ENCODE measurements around the gene PPP2R2B. TPM values are rescaled to one million over a fixed set of nuclear protein-coding genes. Genes with fewer than 3 reads are reported as not detected.

The PPP2R2B gene
- total RNA-seq, 2 donors from 2014 or later: 0.46 to 1.8 TPM

DNA sequence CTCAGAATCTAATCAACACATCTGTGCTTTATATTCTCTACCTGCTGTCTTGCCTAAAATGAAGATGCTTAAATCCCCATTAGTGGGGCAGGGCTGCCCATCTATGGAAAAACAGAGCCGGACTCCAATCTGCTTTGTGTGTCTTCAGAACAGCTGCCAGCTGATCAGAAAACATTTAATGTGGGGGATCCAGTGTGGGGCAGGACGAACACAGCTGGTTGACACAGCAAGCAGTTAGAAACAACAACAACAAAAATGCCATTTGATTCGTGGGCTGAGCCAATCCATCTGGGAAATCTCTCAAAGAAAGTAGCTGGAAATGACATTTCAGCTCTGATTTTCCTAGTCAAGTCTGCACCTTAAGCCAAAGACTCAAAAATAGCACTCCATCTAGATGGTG, 99.8 kb downstream of the PPP2R2B start:
- no peak for ATAC-seq
- no peak overlapping the region for H3K27ac Mint-ChIP-seq
- no peaks in the 10 kb centered on the region for H3K9me3 Mint-ChIP-seq
- H3K36me3 Mint-ChIP-seq: no peaks in the 10 kb centered on the region
- DNase-seq (ENCODE audit: low spot score in 2 of 2): no peak

- no peaks in the 10 kb centered on the region for H3K36me3 Mint-ChIP-seq
- no peak for DNase-seq (ENCODE audit: low spot score in 2 of 2)
- H3K9me3 Mint-ChIP-seq: no peaks in the 10 kb centered on the region
- no peak for ATAC-seq
- no peak overlapping the region for H3K27ac Mint-ChIP-seq
Observed at GRCh38 chr5:146778261-146778660, 100.3 kb downstream of the PPP2R2B start.

DNA sequence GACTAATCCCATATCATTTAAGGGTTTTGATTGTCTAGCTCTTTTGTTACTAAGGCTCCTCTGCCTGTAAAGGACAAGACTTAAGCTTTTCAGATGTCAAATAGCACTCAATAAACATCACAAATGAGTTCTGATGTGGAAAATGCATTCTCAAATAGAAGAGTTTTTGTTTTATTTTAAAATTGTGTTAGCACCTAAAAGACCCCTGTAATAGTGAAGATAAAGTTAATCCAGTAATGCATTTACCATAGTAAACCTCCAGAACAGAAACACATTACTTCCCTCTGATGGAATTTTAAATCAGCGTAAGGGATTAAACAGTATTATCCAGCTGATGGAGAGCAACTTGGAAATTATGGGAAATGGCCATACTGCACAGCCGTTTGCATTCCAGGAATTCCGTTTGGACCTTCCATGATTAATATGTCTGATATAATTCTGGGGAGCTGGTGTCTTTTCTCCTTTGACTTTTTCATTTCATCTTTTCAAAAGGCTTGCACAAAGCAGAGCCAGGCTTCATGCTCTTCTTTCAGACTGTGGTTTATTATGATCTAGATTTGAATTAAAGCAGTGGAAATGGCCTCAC, 105.6 kb downstream of the PPP2R2B start:
- ATAC-seq: no peak
- Mint-ChIP-seq H3K27ac (no peak overlapping the region), H3K36me3 (no peaks in the 10 kb centered on the region)

GRCh38 chr5:146770980-146771379, 107.6 kb downstream of the PPP2R2B start:
- DNase-seq (ENCODE audit: low spot score in 2 of 2) (no peak), ATAC-seq (no peak)
- H3K9me3 Mint-ChIP-seq: no peaks in the 10 kb centered on the region
- H3K27ac Mint-ChIP-seq: no peak overlapping the region
- no peaks in the 10 kb centered on the region for H3K36me3 Mint-ChIP-seq

More for the DNA sequence above, 105.6 kb downstream of the PPP2R2B start:
- H3K9me3 Mint-ChIP-seq: no peaks in the 10 kb centered on the region
- DNase-seq (ENCODE audit: low spot score in 2 of 2): no peak

DNA sequence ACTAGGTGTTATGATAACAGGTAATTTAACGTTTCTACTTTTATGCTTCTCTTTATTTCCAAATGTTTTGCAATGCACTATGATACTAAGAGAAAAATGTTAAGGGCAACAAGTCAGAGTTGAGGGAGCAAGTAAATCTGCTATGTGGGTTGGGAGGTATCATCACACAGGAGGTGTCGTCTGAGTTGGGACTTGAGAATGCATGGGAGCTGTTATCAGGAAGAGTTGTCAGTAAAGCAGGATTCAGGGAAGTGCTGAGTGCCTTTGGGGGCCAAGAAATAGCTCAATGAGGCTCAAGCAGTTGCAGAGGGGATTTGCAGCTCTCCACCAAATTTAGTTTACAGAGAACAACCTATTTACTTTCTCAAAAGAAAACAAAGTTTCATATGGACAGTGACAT, 108.0 kb downstream of the PPP2R2B start:
- H3K27ac Mint-ChIP-seq: no peak overlapping the region
- no peaks in the 10 kb centered on the region for H3K36me3 Mint-ChIP-seq
- no peaks in the 10 kb centered on the region for H3K9me3 Mint-ChIP-seq
- ATAC-seq: no peak
- no peak for DNase-seq (ENCODE audit: low spot score in 2 of 2)

DNA sequence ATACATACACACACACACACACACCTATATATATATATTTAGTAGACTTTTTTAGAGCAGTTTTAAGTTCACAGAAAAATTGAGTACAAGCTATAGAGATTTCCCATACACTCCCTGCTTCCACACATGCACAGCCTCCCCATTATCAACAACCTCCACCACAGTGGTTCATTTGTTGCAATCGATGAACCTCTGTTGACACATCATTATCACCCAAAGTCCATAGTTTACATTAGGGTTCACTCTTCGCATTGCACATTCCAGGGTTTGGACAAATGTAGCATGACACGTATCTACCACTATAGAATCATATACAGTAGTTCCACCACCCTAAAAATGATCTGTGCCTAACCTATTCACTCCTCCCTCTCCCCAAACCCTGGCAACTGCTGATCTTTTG, 111.0 kb downstream of the PPP2R2B start:
- ATAC-seq: no peak

GRCh38 chr5:146766013-146766412, 112.5 kb downstream of the PPP2R2B start:
- no peak overlapping the region for H3K27ac Mint-ChIP-seq
- no peaks in the 10 kb centered on the region for H3K36me3 Mint-ChIP-seq

More for the DNA sequence above, 111.0 kb downstream of the PPP2R2B start:
- H3K36me3 Mint-ChIP-seq: no peaks in the 10 kb centered on the region
- no peak overlapping the region for H3K27ac Mint-ChIP-seq
- no peaks in the 10 kb centered on the region for H3K9me3 Mint-ChIP-seq
- no peak for DNase-seq (ENCODE audit: low spot score in 2 of 2)

DNA sequence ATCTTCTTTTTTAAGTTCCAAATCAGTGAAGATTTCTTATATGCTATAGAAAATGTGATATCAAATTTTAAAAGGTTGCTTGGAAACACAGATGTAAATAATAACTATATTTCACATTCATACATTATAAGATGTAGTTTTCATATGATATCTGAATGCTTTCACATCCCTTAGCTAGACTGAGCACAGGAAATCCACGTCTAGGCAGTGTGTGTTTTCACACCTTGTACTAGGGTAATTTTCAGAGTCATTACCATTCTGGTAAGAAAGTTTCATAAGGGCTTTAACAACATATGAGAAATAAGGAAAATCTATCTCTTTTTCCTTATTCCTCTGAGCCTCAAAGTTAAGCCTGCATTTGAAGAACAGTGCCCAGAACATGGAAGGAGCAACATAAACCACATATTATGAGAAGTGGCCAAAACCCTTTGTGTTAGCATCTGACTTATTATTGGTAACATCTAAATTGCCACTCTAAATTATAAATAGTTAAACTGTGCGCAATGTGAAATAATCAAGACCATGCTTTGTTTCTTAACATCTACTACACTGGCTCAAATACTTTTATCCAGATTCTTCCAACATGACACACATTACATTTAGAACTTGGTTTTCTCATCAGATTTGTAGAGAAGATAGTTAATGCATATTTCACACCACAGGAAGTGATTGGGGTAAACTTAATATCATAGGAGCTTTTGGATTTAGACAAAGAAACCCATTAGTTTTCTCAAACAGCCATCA, 113.3 kb downstream of the PPP2R2B start:
- Mint-ChIP-seq H3K36me3 (no peaks in the 10 kb centered on the region), H3K27ac (no peak overlapping the region), H3K9me3 (peaks cover 0 to 4% of the 10 kb centered on the region in 2 donors)
- DNase-seq (ENCODE audit: low spot score in 2 of 2): no peak
- peak in 1 of 2 donors; percentile 92 for ATAC-seq

More at GRCh38 chr5:146766013-146766412, 112.5 kb downstream of the PPP2R2B start:
- H3K9me3 Mint-ChIP-seq: no peaks in the 10 kb centered on the region
- ATAC-seq: no peak
- no peak for DNase-seq (ENCODE audit: low spot score in 2 of 2)

DNA sequence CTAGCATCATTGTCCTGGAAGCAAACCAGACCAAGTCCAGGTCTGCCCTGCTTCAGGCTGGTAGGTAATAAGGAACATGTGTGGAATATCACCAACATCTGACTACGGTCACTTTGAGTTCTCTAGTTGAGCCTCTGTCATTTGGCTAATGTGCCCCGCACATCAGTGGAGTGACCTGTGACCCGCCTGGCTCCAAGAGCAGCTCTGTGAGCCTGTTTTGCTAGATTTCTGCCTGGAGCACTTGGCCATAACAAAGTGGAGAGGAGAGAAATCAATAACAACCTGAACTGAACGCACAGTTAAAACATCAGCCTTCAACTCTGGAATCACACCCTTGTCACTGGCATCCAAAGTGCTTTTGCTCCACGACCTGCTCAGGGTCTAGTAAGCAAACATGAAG, 115.7 kb downstream of the PPP2R2B start:
- no peak for DNase-seq (ENCODE audit: low spot score in 2 of 2)
- Mint-ChIP-seq H3K27ac (no peak overlapping the region), H3K36me3 (no peaks in the 10 kb centered on the region), H3K9me3 (peaks cover 0 to 5% of the 10 kb centered on the region in 2 donors)
- ATAC-seq: no peak

- DNase-seq (ENCODE audit: low spot score in 2 of 2) (no peak), ATAC-seq (no peak)
- Mint-ChIP-seq H3K9me3 (peaks cover 0 to 8% of the 10 kb centered on the region in 2 donors), H3K27ac (no peak overlapping the region), H3K36me3 (no peaks in the 10 kb centered on the region)
Observed at GRCh38 chr5:146761811-146762210, 116.7 kb downstream of the PPP2R2B start.

DNA sequence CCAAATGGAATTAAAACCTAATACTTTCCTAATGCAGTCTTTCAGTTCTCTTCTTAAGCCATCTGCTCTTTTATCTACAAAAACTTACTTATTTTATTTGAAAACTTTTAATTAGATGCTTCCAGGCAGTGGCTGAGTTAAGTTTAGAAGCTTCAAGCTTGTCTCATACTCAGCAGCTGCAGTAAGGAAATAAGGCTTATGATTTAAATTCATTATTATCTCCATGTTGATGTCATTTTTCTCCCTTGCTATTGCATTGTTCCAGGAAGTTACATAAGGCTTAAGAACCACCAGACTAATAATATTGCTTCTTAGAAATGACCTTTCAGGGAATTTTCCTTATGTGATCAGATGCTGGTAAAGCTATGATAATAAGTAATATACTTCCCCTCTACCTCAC, 119.6 kb downstream of the PPP2R2B start:
- no peak for DNase-seq (ENCODE audit: low spot score in 2 of 2)
- Mint-ChIP-seq H3K27ac (no peak overlapping the region), H3K9me3 (peaks cover 0 to 15% of the 10 kb centered on the region in 2 donors), H3K36me3 (no peaks in the 10 kb centered on the region)
- ATAC-seq: no peak

- ATAC-seq: no peak
- H3K27ac Mint-ChIP-seq: no peak overlapping the region
- H3K9me3 Mint-ChIP-seq: peaks cover 3 to 20% of the 10 kb centered on the region in 2 donors
Observed at GRCh38 chr5:146758076-146758475, 120.5 kb downstream of the PPP2R2B start.

GRCh38 chr5:146756546-146756945, 122.0 kb downstream of the PPP2R2B start:
- Mint-ChIP-seq H3K9me3 (peaks cover 3 to 21% of the 10 kb centered on the region in 2 donors), H3K36me3 (peaks cover 0 to 1% of the 10 kb centered on the region in 2 donors), H3K27ac (no peak overlapping the region)
- ATAC-seq (no peak), DNase-seq (ENCODE audit: low spot score in 2 of 2) (no peak)

More at GRCh38 chr5:146758076-146758475, 120.5 kb downstream of the PPP2R2B start:
- no peaks in the 10 kb centered on the region for H3K36me3 Mint-ChIP-seq
- DNase-seq (ENCODE audit: low spot score in 2 of 2): no peak

DNA sequence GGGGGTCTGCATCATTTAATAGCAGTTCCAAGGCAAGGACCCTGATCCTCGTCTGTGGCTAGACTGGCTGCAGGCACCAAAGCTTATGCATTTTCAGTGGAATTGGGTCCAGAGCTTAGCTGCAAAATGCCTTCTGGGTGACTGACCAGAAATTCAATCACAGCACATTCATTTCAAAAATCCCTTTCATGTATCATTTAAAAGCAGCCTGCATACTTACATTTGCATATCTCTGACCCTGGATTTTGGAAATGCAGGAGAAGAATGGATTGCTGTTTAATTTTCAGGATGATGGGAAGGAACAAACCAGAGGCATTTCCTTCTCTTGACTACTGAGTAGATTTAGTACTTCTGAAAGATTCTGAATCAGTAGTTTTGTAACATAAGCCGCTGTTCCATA, 122.8 kb downstream of the PPP2R2B start:
- no peak for ATAC-seq

DNA sequence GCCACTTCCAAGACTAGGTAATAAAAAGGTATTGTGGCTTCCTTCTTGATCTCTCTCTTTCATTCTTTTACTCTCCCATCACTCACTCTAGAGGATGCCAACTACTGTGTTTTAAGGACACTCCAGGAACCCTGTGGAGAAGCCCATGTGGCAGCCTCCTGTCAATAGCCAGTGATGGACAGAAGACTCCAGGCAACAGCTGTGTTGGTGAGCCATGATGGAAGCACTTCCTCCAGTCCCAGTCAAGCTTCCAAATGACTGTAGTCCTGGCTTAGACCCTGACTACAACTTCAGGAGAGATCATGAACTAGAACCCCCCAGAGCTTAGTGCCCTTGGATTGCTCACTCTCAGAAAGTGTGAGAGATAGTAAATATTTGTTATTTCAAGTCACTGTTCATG, 123.9 kb downstream of the PPP2R2B start:
- H3K36me3 Mint-ChIP-seq: peaks cover 0 to 9% of the 10 kb centered on the region in 2 donors
- H3K27ac Mint-ChIP-seq: no peak overlapping the region
- ATAC-seq (no peak), DNase-seq (ENCODE audit: low spot score in 2 of 2) (no peak)
- H3K9me3 Mint-ChIP-seq: peaks cover 3 to 20% of the 10 kb centered on the region in 2 donors

More for the DNA sequence above, 122.8 kb downstream of the PPP2R2B start:
- no peak overlapping the region for H3K27ac Mint-ChIP-seq
- H3K9me3 Mint-ChIP-seq: peaks cover 3 to 25% of the 10 kb centered on the region in 2 donors
- no peak for DNase-seq (ENCODE audit: low spot score in 2 of 2)
- peaks cover 0 to 9% of the 10 kb centered on the region in 2 donors for H3K36me3 Mint-ChIP-seq

- Mint-ChIP-seq H3K9me3 (peaks cover 3 to 20% of the 10 kb centered on the region in 2 donors), H3K27ac (peak overlapping the region in 1 of 2 donors; percentile 51), H3K36me3 (peaks cover 0 to 9% of the 10 kb centered on the region in 2 donors)
- ATAC-seq: no peak
- DNase-seq (ENCODE audit: low spot score in 2 of 2): no peak
Observed at GRCh38 chr5:146753641-146754040, 124.9 kb downstream of the PPP2R2B start.

DNA sequence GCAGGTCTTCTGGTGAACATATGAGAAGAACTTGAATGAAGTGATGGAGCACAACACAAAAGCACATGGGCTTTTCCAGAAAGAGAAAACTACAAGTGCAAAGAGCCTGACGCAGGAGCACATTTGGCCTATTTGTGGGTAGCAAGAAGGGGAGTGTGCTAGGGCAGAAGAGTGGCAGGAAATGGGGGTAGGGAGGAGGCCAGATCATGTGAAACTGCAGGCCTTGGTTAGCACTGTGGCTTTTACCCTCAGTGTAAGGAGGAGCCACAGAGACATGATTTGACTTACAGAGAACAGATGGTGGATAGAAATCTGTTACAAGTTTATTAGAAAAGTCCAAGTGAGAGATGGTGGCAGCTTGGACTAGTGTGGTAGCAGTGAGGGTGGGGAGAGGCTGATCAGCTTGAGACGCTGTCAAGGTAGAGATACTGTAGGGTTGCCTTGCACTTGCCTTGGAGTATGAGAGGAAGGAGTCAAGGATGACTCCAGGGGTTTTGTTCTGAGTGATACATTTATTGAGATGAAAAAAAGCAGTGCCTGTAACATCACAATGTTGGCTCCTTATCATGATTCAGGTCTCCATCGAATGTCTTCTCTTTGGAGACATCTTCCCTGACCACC, 126.7 kb downstream of the PPP2R2B start:
- peaks cover 0 to 9% of the 10 kb centered on the region in 2 donors for H3K36me3 Mint-ChIP-seq
- H3K9me3 Mint-ChIP-seq: peaks cover 3 to 18% of the 10 kb centered on the region in 2 donors
- H3K27ac Mint-ChIP-seq: peak overlapping the region; percentile 62 to 63
- peak; percentile 33 to 57 for DNase-seq (ENCODE audit: low spot score in 2 of 2)
- ATAC-seq: peak; percentile 97

All from activated naive CD4-positive, alpha-beta T cell treated with anti-CD3 and anti-CD28 coated beads, Interleukin-2, amount 50 U/mL, for 72 hours (primary cell).